ENCODE results near the gene KRTAP2-2. TPM values are rescaled to one million over a fixed set of nuclear protein-coding genes. Genes with fewer than 3 reads are reported as not detected.
"Not testable (repeated sequence)": the region's sequence is repeated elsewhere in the genome, so short reads cannot be mapped to it uniquely, and the experiment has no call there.

Gene KRTAP2-2
- total RNA-seq, 2 donors from 2014 or later, result not detected

- H3K27ac ChIP-seq, result no peak overlapping the region
- DNase-seq (ENCODE audit: low spot score), result no peak
- no peaks in the 10 kb centered on the region for H3K9me3 ChIP-seq
- H3K4me3 ChIP-seq, result no peak overlapping the region
- TF ChIP-seq, protein P1, sequence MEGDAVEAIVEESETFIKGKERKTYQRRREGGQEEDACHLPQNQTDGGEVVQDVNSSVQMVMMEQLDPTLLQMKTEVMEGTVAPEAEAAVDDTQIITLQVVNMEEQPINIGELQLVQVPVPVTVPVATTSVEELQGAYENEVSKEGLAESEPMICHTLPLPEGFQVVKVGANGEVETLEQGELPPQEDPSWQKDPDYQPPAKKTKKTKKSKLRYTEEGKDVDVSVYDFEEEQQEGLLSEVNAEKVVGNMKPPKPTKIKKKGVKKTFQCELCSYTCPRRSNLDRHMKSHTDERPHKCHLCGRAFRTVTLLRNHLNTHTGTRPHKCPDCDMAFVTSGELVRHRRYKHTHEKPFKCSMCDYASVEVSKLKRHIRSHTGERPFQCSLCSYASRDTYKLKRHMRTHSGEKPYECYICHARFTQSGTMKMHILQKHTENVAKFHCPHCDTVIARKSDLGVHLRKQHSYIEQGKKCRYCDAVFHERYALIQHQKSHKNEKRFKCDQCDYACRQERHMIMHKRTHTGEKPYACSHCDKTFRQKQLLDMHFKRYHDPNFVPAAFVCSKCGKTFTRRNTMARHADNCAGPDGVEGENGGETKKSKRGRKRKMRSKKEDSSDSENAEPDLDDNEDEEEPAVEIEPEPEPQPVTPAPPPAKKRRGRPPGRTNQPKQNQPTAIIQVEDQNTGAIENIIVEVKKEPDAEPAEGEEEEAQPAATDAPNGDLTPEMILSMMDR (IDR thresholded peaks at IDR 0.05), result no peak
- no peaks in the 10 kb centered on the region for H3K4me1 ChIP-seq
- no peaks in the 10 kb centered on the region for H3K36me3 ChIP-seq
- H3K27me3 ChIP-seq, result no peaks in the 10 kb centered on the region
Measured at GRCh38 chr17:41071606-41072360, 16.8 kb upstream of the KRTAP2-2 start.

DNA sequence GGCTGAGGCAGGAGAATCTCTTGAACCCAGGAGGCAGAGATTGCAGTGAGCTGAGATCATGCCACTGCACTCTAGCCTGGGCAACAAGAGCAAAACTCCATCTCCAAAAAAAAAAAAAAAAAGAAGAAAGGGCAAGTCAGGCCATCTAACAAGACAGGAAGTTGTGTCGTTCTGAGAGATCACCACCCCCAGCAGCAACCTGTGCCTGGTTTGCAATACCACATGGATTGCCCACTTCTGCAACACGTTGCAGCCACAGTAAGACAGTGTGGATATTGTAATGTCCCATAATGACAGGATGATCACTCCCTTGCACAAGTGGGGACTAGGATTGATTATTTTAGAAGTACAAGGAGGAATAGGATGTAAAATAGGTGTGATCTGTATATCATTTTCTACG is 14.0 kb upstream of the KRTAP2-2 start:
- no peak overlapping the region for H3K27ac ChIP-seq
- H3K9me3 ChIP-seq, result no peaks in the 10 kb centered on the region
- no peak overlapping the region for H3K4me3 ChIP-seq
- TF ChIP-seq, protein P1 (IDR thresholded peaks at IDR 0.05), result no peak
- H3K27me3 ChIP-seq, result no peaks in the 10 kb centered on the region
- DNase-seq (ENCODE audit: low spot score), result no peak
- H3K36me3 ChIP-seq, result no peaks in the 10 kb centered on the region
- H3K4me1 ChIP-seq, result no peaks in the 10 kb centered on the region

GRCh38 chr17:41067281-41067680 is 12.3 kb upstream of the KRTAP2-2 start:
- no peaks in the 10 kb centered on the region for H3K9me3 ChIP-seq
- H3K4me1 ChIP-seq, result no peaks in the 10 kb centered on the region
- TF ChIP-seq, protein P1 (IDR thresholded peaks at IDR 0.05), result no peak
- no peak for DNase-seq (ENCODE audit: low spot score)
- H3K4me3 ChIP-seq, result no peak overlapping the region
- H3K27ac ChIP-seq, result no peak overlapping the region
- H3K36me3 ChIP-seq, result no peaks in the 10 kb centered on the region
- no peaks in the 10 kb centered on the region for H3K27me3 ChIP-seq

DNA sequence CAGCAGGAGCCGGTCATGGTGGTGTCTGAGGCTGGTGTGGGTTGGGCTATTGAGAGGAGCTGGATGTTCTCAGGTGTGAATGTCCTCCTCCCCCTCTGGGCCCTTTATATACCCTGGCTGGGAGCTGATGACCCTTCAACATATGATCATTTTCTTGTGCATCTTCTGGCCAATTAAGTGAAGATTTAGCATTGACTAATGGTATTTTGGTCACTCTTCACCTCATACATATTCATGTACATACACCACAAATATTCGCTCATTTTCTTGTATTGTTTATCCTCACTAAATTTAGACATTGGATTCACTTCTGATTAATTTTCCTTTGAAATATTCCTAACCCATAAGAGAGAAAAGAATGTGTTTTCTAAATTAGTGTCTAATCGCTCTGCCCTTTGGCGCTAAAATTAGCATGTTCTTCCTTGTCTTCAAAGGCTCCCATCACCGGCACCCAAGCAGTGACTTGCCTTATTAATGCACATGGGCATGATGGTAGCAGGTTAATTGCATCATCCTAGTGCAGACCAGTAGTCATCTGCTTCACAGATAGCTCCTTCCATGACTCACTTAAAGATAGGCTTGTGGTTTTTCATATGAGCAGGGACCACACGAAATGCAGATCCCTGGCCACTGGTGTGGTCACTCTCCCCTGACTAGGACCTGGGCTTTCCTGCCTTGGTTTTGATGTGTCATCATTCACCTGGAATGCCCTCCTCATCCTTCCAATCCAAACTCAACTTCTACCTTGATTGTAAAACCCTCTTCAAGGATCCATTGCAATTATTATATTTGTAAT is 11.0 kb upstream of the KRTAP2-2 start, which contains the start of gene KRTAP2-4:
Gene KRTAP2-4, minus strand, starts transcription at position 51 of the 796 bp plus-strand sequence. Its CDS starts 34 bp downstream, at position 17.
- TF ChIP-seq, protein P1 (IDR thresholded peaks at IDR 0.05), result no peak
- Histone ChIP-seq H3K27ac (no peak within 1 kb of the TSS), H3K4me3 (no peak within 1 kb of the TSS), H3K27me3 (no peaks in the 10 kb centered on the region), H3K36me3 (no peaks in the 10 kb centered on the region), H3K4me1 (no peaks in the 10 kb centered on the region), H3K9me3 (no peaks in the 10 kb centered on the region)
- no peak for DNase-seq (ENCODE audit: low spot score)

DNA sequence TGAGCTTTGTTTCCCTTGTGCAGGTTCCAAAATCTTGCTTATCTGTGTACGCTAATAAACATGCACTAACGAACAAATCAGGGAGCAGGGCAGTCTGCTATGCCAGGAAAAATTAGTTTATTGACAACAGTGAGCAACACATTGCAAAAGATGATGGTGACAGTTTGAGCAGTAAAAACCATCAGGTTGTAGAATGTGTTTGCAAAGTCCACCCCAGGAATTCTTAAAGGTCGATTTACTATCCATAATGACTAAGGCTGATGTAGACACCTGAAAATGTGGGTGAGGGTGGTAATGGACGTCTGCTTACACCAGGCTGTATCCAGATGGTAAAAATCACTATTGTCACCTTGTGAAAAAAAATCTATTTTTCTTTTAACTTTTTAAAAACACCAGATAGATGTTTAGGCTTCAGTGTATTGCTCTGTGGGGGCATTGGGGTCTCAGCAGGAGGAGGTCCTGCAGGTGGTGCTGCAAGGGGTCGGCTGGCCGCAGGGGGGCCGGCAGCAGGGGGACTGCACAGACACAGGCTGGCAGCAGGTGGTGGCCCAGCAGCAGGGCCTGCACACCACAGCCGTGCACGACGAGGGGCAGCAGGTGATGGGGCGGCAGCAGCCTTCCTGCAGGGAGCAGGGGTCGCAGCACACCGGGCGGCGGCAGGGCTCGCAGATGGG is 10.1 kb upstream of the KRTAP2-2 start:
- not testable (repeated sequence) for DNase-seq (ENCODE audit: low spot score); H3K36me3 ChIP-seq; H3K9me3 ChIP-seq; H3K27ac ChIP-seq; H3K4me1 ChIP-seq; H3K27me3 ChIP-seq; H3K4me3 ChIP-seq

- Histone ChIP-seq H3K27me3 (no peaks in the 10 kb centered on the region), H3K4me3 (no peak overlapping the region), H3K36me3 (no peaks in the 10 kb centered on the region), H3K4me1 (no peaks in the 10 kb centered on the region), H3K9me3 (no peaks in the 10 kb centered on the region), H3K27ac (no peak overlapping the region)
- DNase-seq (ENCODE audit: low spot score), result no peak
- TF ChIP-seq, protein P1 (IDR thresholded peaks at IDR 0.05), result no peak
Measured at GRCh38 chr17:41064301-41064700, 9.3 kb upstream of the KRTAP2-2 start.

Data from right atrium auricular region (tissue), 2 donors.